ENCODE results near the gene CLASP1. TPM values are rescaled to one million over a fixed set of nuclear protein-coding genes. Genes with fewer than 3 reads are reported as not detected.
"Not testable (repeated sequence)": the region's sequence is repeated elsewhere in the genome, so short reads cannot be mapped to it uniquely, and the experiment has no call there.

CLASP1 gene
- total and polyA plus RNA-seq, 5 donors from 2014 or later, result 8.7 to 72.1 (median 12.2) TPM

GRCh38 chr2:121329786-121330185 is 319.5 kb downstream of the CLASP1 start:
- no peaks in the 10 kb centered on the region for H3K27me3 ChIP-seq (ENCODE audit: control insufficient read depth, insufficient read depth, low read length)
- no peak overlapping the region for H3K27ac Mint-ChIP-seq
- no peaks in the 10 kb centered on the region for H3K9me3 Mint-ChIP-seq
- no peaks in the 10 kb centered on the region for H3K36me3 ChIP-seq (ENCODE audit: control insufficient read depth, insufficient read depth, low read length)
- peaks cover 11% of the 10 kb centered on the region for H3K27me3 Mint-ChIP-seq
- H3K9me3 ChIP-seq (ENCODE audit: control insufficient read depth in 2 of 2, low read length in 2 of 2), result no peaks in the 10 kb centered on the region
- H3K4me3 ChIP-seq (ENCODE audit: low read depth, low read length), result no peak overlapping the region
- DNase-seq, result no peak
- no peak overlapping the region for H3K4me3 Mint-ChIP-seq
- H3K36me3 Mint-ChIP-seq, result peaks cover 3% of the 10 kb centered on the region
- H3K4me1 ChIP-seq (ENCODE audit: control insufficient read depth, insufficient read depth, low read length, poor library complexity, severe bottlenecking), result no peaks in the 10 kb centered on the region
- no peaks in the 10 kb centered on the region for H3K4me1 Mint-ChIP-seq
- no peak for ATAC-seq (ENCODE audit: low read depth in 2 of 2)
- no peak overlapping the region for H3K27ac ChIP-seq (ENCODE audit: insufficient read depth, low read length, poor library complexity, severe bottlenecking)

- H3K4me3 ChIP-seq (ENCODE audit: low read depth, low read length), result no peak overlapping the region
- H3K27ac ChIP-seq (ENCODE audit: insufficient read depth, low read length, poor library complexity, severe bottlenecking), result no peak overlapping the region
- no peak for DNase-seq
- no peaks in the 10 kb centered on the region for H3K9me3 ChIP-seq (ENCODE audit: control insufficient read depth in 2 of 2, low read length in 2 of 2)
- peaks cover 3% of the 10 kb centered on the region for H3K36me3 Mint-ChIP-seq
- no peaks in the 10 kb centered on the region for H3K27me3 ChIP-seq (ENCODE audit: control insufficient read depth, insufficient read depth, low read length)
- H3K9me3 Mint-ChIP-seq, result no peaks in the 10 kb centered on the region
- no peak overlapping the region for H3K27ac Mint-ChIP-seq
- no peak overlapping the region for H3K4me3 Mint-ChIP-seq
- H3K27me3 Mint-ChIP-seq, result peaks cover 11% of the 10 kb centered on the region
- no peaks in the 10 kb centered on the region for H3K4me1 Mint-ChIP-seq
- no peak for ATAC-seq (ENCODE audit: low read depth in 2 of 2)
- no peaks in the 10 kb centered on the region for H3K36me3 ChIP-seq (ENCODE audit: control insufficient read depth, insufficient read depth, low read length)
- H3K4me1 ChIP-seq (ENCODE audit: control insufficient read depth, insufficient read depth, low read length, poor library complexity, severe bottlenecking), result no peaks in the 10 kb centered on the region
Measured at GRCh38 chr2:121326628-121327027, 322.6 kb downstream of the CLASP1 start.

DNA sequence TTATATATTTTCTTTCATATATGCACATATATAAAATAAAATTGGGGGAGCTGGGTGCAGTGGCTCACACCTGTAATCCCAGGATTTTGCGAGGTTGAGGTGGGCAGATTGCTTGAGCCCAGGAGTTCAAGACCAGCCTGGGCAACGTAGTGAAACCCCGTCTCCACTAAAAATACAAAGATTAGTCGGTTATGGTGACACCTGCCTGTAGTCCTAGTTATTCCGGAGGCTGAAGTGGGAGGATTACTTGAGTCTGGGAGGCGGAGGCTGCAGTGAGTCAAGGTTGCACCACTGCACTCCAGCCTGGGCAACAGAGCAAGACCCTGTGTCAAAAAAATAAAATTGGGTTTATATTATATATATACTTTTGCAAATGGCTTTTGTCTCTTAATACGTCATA is 324.7 kb downstream of the CLASP1 start:
- no peaks in the 10 kb centered on the region for H3K36me3 ChIP-seq (ENCODE audit: control insufficient read depth, insufficient read depth, low read length)
- no peak for DNase-seq
- no peak overlapping the region for H3K4me3 ChIP-seq (ENCODE audit: low read depth, low read length)
- H3K4me3 Mint-ChIP-seq, result no peak overlapping the region
- no peaks in the 10 kb centered on the region for H3K9me3 Mint-ChIP-seq
- H3K27me3 ChIP-seq (ENCODE audit: control insufficient read depth, insufficient read depth, low read length), result no peaks in the 10 kb centered on the region
- H3K27me3 Mint-ChIP-seq, result peaks cover 16% of the 10 kb centered on the region
- no peaks in the 10 kb centered on the region for H3K4me1 Mint-ChIP-seq
- peaks cover 3% of the 10 kb centered on the region for H3K36me3 Mint-ChIP-seq
- no peaks in the 10 kb centered on the region for H3K9me3 ChIP-seq (ENCODE audit: control insufficient read depth in 2 of 2, low read length in 2 of 2)
- H3K4me1 ChIP-seq (ENCODE audit: control insufficient read depth, insufficient read depth, low read length, poor library complexity, severe bottlenecking), result no peaks in the 10 kb centered on the region
- H3K27ac ChIP-seq (ENCODE audit: insufficient read depth, low read length, poor library complexity, severe bottlenecking), result no peak overlapping the region
- no peak overlapping the region for H3K27ac Mint-ChIP-seq
- ATAC-seq (ENCODE audit: low read depth in 2 of 2), result no peak

GRCh38 chr2:121321476-121321875 is 327.8 kb downstream of the CLASP1 start:
- Mint-ChIP-seq H3K27ac (no peak overlapping the region), H3K27me3 (peaks cover 16% of the 10 kb centered on the region), H3K4me3 (no peak overlapping the region), H3K4me1 (no peaks in the 10 kb centered on the region), H3K9me3 (peaks cover 0 to 2% (median 0%) of the 10 kb centered on the region in 7 donors), H3K36me3 (peaks cover 3% of the 10 kb centered on the region)
- no peaks in the 10 kb centered on the region for H3K27me3 ChIP-seq (ENCODE audit: control insufficient read depth, insufficient read depth, low read length)
- H3K4me1 ChIP-seq (ENCODE audit: control insufficient read depth, insufficient read depth, low read length, poor library complexity, severe bottlenecking), result no peaks in the 10 kb centered on the region
- no peaks in the 10 kb centered on the region for H3K36me3 ChIP-seq (ENCODE audit: control insufficient read depth, insufficient read depth, low read length)
- DNase-seq, result no peak
- no peak overlapping the region for H3K27ac ChIP-seq (ENCODE audit: insufficient read depth, low read length, poor library complexity, severe bottlenecking)
- no peaks in the 10 kb centered on the region for H3K9me3 ChIP-seq (ENCODE audit: control insufficient read depth in 2 of 2, low read length in 2 of 2)
- no peak for ATAC-seq (ENCODE audit: low read depth in 2 of 2)
- no peak overlapping the region for H3K4me3 ChIP-seq (ENCODE audit: low read depth, low read length)

GRCh38 chr2:121319941-121320340 is 329.3 kb downstream of the CLASP1 start:
- peaks cover 0 to 2% (median 0%) of the 10 kb centered on the region in 7 donors for H3K9me3 Mint-ChIP-seq
- H3K36me3 Mint-ChIP-seq, result no peaks in the 10 kb centered on the region
- ATAC-seq (ENCODE audit: low read depth in 2 of 2) (no peak), DNase-seq (no peak)
- no peaks in the 10 kb centered on the region for H3K4me1 Mint-ChIP-seq
- Histone ChIP-seq H3K36me3 (ENCODE audit: control insufficient read depth, insufficient read depth, low read length) (no peaks in the 10 kb centered on the region), H3K4me3 (ENCODE audit: low read depth, low read length) (no peak overlapping the region), H3K27ac (ENCODE audit: insufficient read depth, low read length, poor library complexity, severe bottlenecking) (no peak overlapping the region), H3K27me3 (ENCODE audit: control insufficient read depth, insufficient read depth, low read length) (no peaks in the 10 kb centered on the region), H3K9me3 (ENCODE audit: control insufficient read depth in 2 of 2, low read length in 2 of 2) (no peaks in the 10 kb centered on the region), H3K4me1 (ENCODE audit: control insufficient read depth, insufficient read depth, low read length, poor library complexity, severe bottlenecking) (no peaks in the 10 kb centered on the region)
- H3K4me3 Mint-ChIP-seq, result peak overlapping the region in 1 of 4 donors; percentile 13
- peaks cover 13% of the 10 kb centered on the region for H3K27me3 Mint-ChIP-seq
- no peak overlapping the region for H3K27ac Mint-ChIP-seq

DNA sequence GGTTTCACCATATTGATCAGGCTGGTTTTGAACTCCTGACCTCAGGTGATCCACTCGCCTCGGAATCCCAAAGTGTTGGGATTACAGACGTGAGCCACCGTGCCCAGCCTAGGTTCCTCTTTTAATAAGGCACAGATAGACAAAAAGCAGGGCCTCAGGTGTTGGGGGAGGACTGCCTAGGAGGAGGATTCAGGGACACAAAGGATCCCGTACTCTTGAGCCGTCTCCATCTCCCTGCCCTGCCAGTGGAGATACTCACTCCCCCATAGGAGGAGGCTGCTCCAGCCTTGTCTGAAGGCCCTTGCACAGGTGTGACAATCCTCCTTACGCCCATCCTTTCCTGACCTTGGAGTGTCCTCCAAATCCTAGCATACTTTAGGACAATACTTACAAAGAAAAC is 332.3 kb downstream of the CLASP1 start:
- Histone ChIP-seq H3K9me3 (ENCODE audit: control insufficient read depth in 2 of 2, low read length in 2 of 2) (no peaks in the 10 kb centered on the region), H3K4me3 (ENCODE audit: low read depth, low read length) (no peak overlapping the region), H3K27ac (ENCODE audit: insufficient read depth, low read length, poor library complexity, severe bottlenecking) (no peak overlapping the region), H3K27me3 (ENCODE audit: control insufficient read depth, insufficient read depth, low read length) (no peaks in the 10 kb centered on the region), H3K36me3 (ENCODE audit: control insufficient read depth, insufficient read depth, low read length) (no peaks in the 10 kb centered on the region), H3K4me1 (ENCODE audit: control insufficient read depth, insufficient read depth, low read length, poor library complexity, severe bottlenecking) (no peaks in the 10 kb centered on the region)
- H3K27me3 Mint-ChIP-seq, result peaks cover 15% of the 10 kb centered on the region
- H3K4me1 Mint-ChIP-seq, result no peaks in the 10 kb centered on the region
- H3K36me3 Mint-ChIP-seq, result no peaks in the 10 kb centered on the region
- ATAC-seq (ENCODE audit: low read depth in 2 of 2) (no peak), DNase-seq (no peak)
- H3K9me3 Mint-ChIP-seq, result peaks cover 0 to 2% (median 0%) of the 10 kb centered on the region in 7 donors
- no peak overlapping the region for H3K27ac Mint-ChIP-seq
- H3K4me3 Mint-ChIP-seq, result no peak overlapping the region

- H3K4me1 ChIP-seq (ENCODE audit: control insufficient read depth, insufficient read depth, low read length, poor library complexity, severe bottlenecking); H3K36me3 Mint-ChIP-seq; H3K27ac ChIP-seq (ENCODE audit: insufficient read depth, low read length, poor library complexity, severe bottlenecking); DNase-seq; H3K9me3 Mint-ChIP-seq; H3K27ac Mint-ChIP-seq; H3K4me3 ChIP-seq (ENCODE audit: low read depth, low read length); H3K36me3 ChIP-seq (ENCODE audit: control insufficient read depth, insufficient read depth, low read length); H3K4me3 Mint-ChIP-seq; H3K9me3 ChIP-seq (ENCODE audit: control insufficient read depth in 2 of 2, low read length in 2 of 2); ATAC-seq (ENCODE audit: low read depth in 2 of 2); H3K27me3 ChIP-seq (ENCODE audit: control insufficient read depth, insufficient read depth, low read length); H3K4me1 Mint-ChIP-seq: not testable (repeated sequence)
- peaks cover 19% of the 10 kb centered on the region for H3K27me3 Mint-ChIP-seq
Measured at GRCh38 chr2:121313701-121314100, 335.6 kb downstream of the CLASP1 start.

GRCh38 chr2:121309801-121310200 is 339.5 kb downstream of the CLASP1 start:
- no peaks in the 10 kb centered on the region for H3K4me1 Mint-ChIP-seq
- no peaks in the 10 kb centered on the region for H3K36me3 Mint-ChIP-seq
- Histone ChIP-seq H3K27me3 (ENCODE audit: control insufficient read depth, insufficient read depth, low read length) (peaks cover 9% of the 10 kb centered on the region), H3K4me3 (ENCODE audit: low read depth, low read length) (no peak overlapping the region), H3K4me1 (ENCODE audit: control insufficient read depth, insufficient read depth, low read length, poor library complexity, severe bottlenecking) (no peaks in the 10 kb centered on the region), H3K27ac (ENCODE audit: insufficient read depth, low read length, poor library complexity, severe bottlenecking) (no peak overlapping the region), H3K36me3 (ENCODE audit: control insufficient read depth, insufficient read depth, low read length) (no peaks in the 10 kb centered on the region), H3K9me3 (ENCODE audit: control insufficient read depth in 2 of 2, low read length in 2 of 2) (no peaks in the 10 kb centered on the region)
- no peak overlapping the region for H3K27ac Mint-ChIP-seq
- no peak overlapping the region for H3K4me3 Mint-ChIP-seq
- peaks cover 0 to 5% (median 0%) of the 10 kb centered on the region in 7 donors for H3K9me3 Mint-ChIP-seq
- peaks cover 32% of the 10 kb centered on the region for H3K27me3 Mint-ChIP-seq
- ATAC-seq (ENCODE audit: low read depth in 2 of 2) (no peak), DNase-seq (no peak)

Measured in CD4-positive, CD25-positive, alpha-beta regulatory T cell (primary cell).